Left lung (tissue), 10 donors: Measurements from ENCODE around the gene PMEPA1. TPM values are rescaled to one million over a fixed set of nuclear protein-coding genes. Genes with fewer than 3 reads are reported as not detected.
A peak's percentile ranks its signal among the peaks of the same experiment; 100 is the strongest.

Experiments used
- ATAC-seq: fragments of 200-7000 bp; cut with Tn5 transposase; one replicate; pipeline ENCODE4 v1.9.1; 2020; ENCODE audit warnings: moderate library complexity
- DNase-seq, 4 donors: peaks; one replicate each; pipeline ENCODE4 v3.0.0-alpha.2; 2013 to 2020
- H3K27ac ChIP-seq, 2 donors: fragments of 200-600 bp; sonication (generic) in 1 of 2; one replicate each; pipeline versions ENCODE4 v1.5.0 to v1.8.0; 2020 to 2021
- H3K27me3 ChIP-seq, 2 donors: fragments of 200-600 bp; sonication (generic) in 1 of 2; one replicate each; pipeline versions ENCODE4 v1.5.0 to v1.8.0; 2020 to 2021
- H3K36me3 ChIP-seq, 2 donors: fragments of 200-600 bp; sonication (generic) in 1 of 2; one replicate each; pipeline versions ENCODE4 v1.5.0 to v1.8.0; 2020 to 2021
- H3K4me1 ChIP-seq, 2 donors: fragments of 200-600 bp; one replicate each; pipeline ENCODE4 v1.8.0; 2021
- H3K4me3 ChIP-seq, 2 donors: fragments of 200-600 bp; sonication (generic) in 1 of 2; one replicate each; pipeline versions ENCODE4 v1.5.0 to v1.8.0; 2020 to 2021; ENCODE audit warnings: mild to moderate bottlenecking in 1 of 2
- H3K9me3 ChIP-seq, 2 donors: fragments of 200-600 bp; sonication (generic) in 1 of 2; one replicate each; pipeline versions ENCODE4 v1.5.0 to v1.8.0; 2020 to 2021
- CTCF ChIP-seq, 2 donors: fragments of 200-600 bp; sonication (generic) in 1 of 2; IDR thresholded peaks; one replicate each; pipeline versions ENCODE4 v1.5.0 to v1.8.0; 2021; ENCODE audit warnings: antibody characterized with exemption in 2 of 2
- intact Hi-C, 2 donors: fragments of 100-400 bp; cut with DNase I; formaldehyde crosslinking; loops; one replicate each; pipeline versions ENCODE4 v1.11.2 to v1.14.2; 2022
- polyA plus RNA-seq, 6 donors: library from polyadenylated mRNA; unstranded; fragments of 120-200 nt; gene quantifications; one replicate each; pipeline ENCODE4 v1.2.1, GENCODE V29; 2013; ENCODE audit not compliant: insufficient read length in 6 of 6
- total RNA-seq, 2 donors: library from RNA; stranded (reverse); fragmentation: NEBNext Ultra II Directional; extraction: Animal tissue kit (Norgen Biotek cat#: 25700); gene quantifications; one replicate each; pipeline ENCODE4 v1.2.1, GENCODE V29; 2021
- donor health status: DM: no; HTN: yes; CAD: no.
- donor health status: DM: no; HTN: no; CAD: no.

Gene PMEPA1
- total and polyA plus RNA-seq, 8 donors: 19.4 to 109 (median 26.2) TPM

GRCh38 chr20:57707849-57708693 is 1.7 kb downstream of the PMEPA1 start:
- no peak for TF ChIP-seq CTCF (IDR thresholded peaks at IDR 0.05)
- Histone ChIP-seq H3K4me3 (peak overlapping the region; percentile 47 to 60), H3K27ac (peak overlapping the region in 1 of 2 donors; percentile 1), H3K36me3 (no peaks in the 10 kb centered on the region), H3K9me3 (no peaks in the 10 kb centered on the region), H3K4me1 (peaks cover 10 to 43% of the 10 kb centered on the region in 2 donors), H3K27me3 (peaks cover 0 to 39% of the 10 kb centered on the region in 2 donors)
- DNase-seq (no peak), ATAC-seq (no peak)
- intact Hi-C loops: no loop called here

- no peaks in the 10 kb centered on the region for H3K9me3 ChIP-seq
- no peak for TF ChIP-seq CTCF (IDR thresholded peaks at IDR 0.05)
- no peak for ATAC-seq
- no peak for DNase-seq
- H3K27ac ChIP-seq: no peak overlapping the region
- no peaks in the 10 kb centered on the region for H3K36me3 ChIP-seq
- intact Hi-C loops: no loop called here
- H3K4me1 ChIP-seq: peaks cover 9 to 37% of the 10 kb centered on the region in 2 donors
- peaks cover 0 to 39% of the 10 kb centered on the region in 2 donors for H3K27me3 ChIP-seq
- H3K4me3 ChIP-seq: no peak overlapping the region
These were observed 2.5 kb downstream of the PMEPA1 start for GRCh38 chr20:57707320-57707719.

GRCh38 chr20:57705127-57705899 is 4.5 kb downstream of the PMEPA1 start:
- peaks cover 0 to 20% of the 10 kb centered on the region in 2 donors for H3K4me1 ChIP-seq
- no peak for TF ChIP-seq CTCF (IDR thresholded peaks at IDR 0.05)
- H3K36me3 ChIP-seq: no peaks in the 10 kb centered on the region
- H3K4me3 ChIP-seq: no peak overlapping the region
- H3K27ac ChIP-seq: no peak overlapping the region
- no peak for ATAC-seq
- no peaks in the 10 kb centered on the region for H3K9me3 ChIP-seq
- intact Hi-C loops: no loop called here
- H3K27me3 ChIP-seq: peaks cover 0 to 24% of the 10 kb centered on the region in 2 donors
- DNase-seq: no peak

- intact Hi-C loops: no loop called here
- H3K4me1 ChIP-seq: peaks cover 3 to 20% of the 10 kb centered on the region in 2 donors
These were observed 5.6 kb downstream of the PMEPA1 start for GRCh38 chr20:57704245-57704644.

More at GRCh38 chr20:57704245-57704644, 5.6 kb downstream of the PMEPA1 start:
- H3K9me3 ChIP-seq: no peaks in the 10 kb centered on the region
- no peak overlapping the region for H3K4me3 ChIP-seq
- no peak for ATAC-seq
- no peak overlapping the region for H3K27ac ChIP-seq
- peaks cover 0 to 17% of the 10 kb centered on the region in 2 donors for H3K27me3 ChIP-seq
- no peak for DNase-seq
- TF ChIP-seq CTCF (IDR thresholded peaks at IDR 0.05): no peak
- H3K36me3 ChIP-seq: no peaks in the 10 kb centered on the region
